HG03175 (cell line): ENCODE data around the gene FOXJ3.

Source experiments
- ATAC-seq: cut with Tn5 transposase; IDR thresholded peaks from one replicate; pipeline ENCODE4 v1.9.1; 2021; ENCODE audit warnings: mild to moderate bottlenecking, moderate library complexity; ENCODE audit not compliant: unreplicated experiment

FOXJ3 gene

GRCh38 chr1:42195841-42196240, 139.2 kb downstream of the FOXJ3 start:
- no peak for ATAC-seq

DNA sequence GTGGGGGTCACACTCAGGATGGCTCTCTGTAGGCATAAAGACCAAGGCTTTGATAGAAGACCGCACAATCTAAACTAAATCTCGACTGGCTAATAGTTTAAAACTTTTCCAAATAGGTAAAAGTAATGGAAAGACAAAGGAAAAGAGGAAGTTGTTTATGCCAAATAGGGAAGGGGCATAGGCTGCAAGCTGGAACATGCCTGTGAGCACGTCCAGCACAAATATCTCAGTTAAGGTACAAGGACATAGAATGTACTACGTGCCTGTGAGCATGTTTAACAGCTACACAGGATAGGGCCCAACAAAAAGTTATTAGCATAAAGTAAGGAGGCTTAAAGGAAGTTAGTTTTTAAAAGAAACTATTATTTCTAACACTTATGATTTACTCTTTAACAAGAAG, 142.9 kb downstream of the FOXJ3 start:
- no peak for ATAC-seq

GRCh38 chr1:42191319-42191718, 143.7 kb downstream of the FOXJ3 start:
- ATAC-seq = no peak

DNA sequence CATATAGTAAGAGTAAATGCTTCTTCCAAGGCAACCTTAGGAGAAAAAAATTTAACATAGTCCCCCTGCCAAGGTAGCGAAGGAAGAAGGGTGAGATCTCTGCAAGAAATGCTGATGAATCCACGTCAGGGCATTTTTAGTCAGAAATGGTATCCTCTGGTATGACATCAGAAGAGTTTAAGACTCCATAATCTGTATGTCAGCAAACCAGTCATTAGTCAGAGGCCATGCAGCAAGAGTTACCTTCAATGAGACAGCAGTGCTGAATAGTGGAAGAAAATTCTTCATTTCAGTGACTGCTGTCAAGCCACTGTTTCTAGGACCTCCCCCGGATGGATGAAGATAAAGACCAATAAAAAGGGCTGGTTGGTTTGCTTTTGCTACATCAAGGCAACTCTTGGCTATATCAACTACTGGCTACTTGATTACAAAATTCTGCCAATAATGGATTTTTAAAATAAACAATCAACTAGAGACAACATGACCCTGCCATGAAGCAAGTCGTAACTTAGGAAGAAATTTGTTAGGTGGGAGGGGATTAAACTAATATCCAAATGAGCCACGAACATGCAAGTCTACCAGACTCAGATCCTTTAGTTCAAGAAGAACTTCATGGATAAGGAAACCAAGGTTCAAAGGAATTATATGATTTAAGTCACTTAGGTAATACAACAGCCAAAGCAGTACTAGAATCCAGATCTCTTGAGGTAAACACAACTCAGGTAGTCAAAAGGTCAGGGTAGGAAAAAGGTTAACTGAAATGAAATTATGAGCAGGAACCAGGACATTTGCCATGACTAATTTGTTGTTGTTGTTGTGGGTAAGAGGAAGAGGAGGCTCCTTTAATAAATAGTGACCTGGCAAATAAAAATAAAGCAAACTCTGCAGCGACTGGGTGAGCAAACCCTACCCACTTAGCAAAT, 144.8 kb downstream of the FOXJ3 start:
- no peak for ATAC-seq

- ATAC-seq = no peak
Measured at GRCh38 chr1:42186152-42186551, 148.9 kb downstream of the FOXJ3 start.

DNA sequence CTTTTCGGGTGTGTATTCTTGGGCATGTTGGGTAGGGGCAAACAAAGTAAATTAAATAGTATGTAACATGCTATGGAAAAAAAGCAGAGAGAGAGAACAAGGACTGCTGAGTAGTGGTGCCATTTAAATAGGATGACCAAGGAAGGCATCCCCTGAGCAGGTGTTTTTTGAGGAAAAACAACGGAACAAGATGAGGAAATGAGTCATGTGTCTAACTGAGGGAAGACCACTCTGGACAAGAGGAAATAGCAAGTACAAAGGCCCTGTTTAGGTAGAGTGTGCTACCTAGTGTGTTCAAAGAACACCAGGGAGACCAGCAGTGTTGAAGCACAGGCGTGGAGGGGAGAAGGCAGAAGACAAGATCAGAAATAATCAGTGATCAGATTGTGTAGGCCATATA, 150.4 kb downstream of the FOXJ3 start:
- ATAC-seq = no peak

DNA sequence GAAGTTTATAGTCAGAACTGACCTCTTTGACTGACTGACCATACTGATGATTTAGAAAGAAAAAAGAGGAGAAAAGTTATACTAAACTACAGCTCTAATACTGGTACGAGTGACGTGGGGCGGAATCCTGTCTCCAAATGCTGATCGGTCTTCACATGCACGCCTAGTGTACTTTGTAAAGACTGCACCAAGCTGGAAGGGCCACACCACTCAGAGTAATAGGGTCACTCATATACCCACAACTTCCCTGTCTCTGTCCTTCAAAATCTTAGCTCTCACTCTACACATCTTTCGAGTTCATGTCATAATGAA, 151.1 kb downstream of the FOXJ3 start:
- ATAC-seq = no peak

DNA sequence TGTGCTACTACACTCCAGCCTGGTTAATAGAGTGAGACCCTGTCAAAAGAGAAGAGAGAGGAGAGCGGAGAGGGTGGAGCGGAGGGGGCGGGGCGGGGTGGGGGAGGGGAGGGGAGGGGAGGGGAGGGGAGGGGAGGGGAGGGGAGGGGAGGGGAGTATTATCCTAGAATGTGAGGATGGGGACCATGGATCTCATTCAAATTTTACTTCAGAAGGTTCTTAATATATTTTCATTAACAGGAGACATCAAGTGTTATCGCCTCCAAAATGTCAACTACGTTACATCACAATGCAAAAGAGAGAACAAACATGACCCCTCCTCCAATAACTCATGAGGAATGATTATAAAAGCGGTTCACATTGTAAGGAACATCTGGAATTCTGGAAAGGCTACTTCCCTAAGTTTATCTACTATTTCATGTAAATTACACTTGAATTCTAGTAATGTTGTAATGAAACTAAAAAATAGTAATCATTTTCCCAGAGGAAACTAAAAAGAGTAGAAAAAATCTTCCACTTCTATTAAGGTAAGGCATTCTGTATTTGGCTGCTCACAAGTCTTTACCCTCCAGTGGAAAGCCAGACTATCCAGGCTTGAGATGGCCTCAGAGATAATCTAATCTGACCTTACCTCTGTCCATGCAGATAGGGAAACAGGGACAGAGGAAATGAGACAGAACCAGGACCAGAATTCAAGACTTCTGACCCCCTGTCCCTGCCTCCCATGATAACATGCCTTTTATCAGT, 151.7 kb downstream of the FOXJ3 start:
- ATAC-seq = no peak

GRCh38 chr1:42181687-42182086, 153.3 kb downstream of the FOXJ3 start:
- ATAC-seq = no peak

DNA sequence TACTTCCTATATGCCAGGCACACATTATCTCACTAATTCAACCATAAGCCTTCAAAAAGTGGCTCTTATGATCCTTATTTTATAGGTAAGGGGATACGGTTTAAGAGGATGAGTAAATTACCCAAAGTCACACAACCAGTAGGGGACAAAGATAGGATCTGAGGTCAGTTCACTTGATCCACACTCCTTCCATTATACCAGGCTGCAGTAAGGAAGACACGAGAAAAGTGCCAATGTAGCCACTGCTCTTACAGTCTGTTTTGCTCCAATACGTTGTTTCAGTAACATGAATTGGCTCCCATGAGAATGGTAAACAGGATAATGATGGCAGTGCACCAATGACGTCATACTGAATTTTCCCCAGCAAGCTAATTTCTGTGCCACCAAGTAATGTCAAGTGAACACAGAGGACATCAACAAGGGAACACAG, 155.1 kb downstream of the FOXJ3 start:
- no peak for ATAC-seq

- ATAC-seq = no peak
Measured at GRCh38 chr1:42179275-42179674, 155.8 kb downstream of the FOXJ3 start.

DNA sequence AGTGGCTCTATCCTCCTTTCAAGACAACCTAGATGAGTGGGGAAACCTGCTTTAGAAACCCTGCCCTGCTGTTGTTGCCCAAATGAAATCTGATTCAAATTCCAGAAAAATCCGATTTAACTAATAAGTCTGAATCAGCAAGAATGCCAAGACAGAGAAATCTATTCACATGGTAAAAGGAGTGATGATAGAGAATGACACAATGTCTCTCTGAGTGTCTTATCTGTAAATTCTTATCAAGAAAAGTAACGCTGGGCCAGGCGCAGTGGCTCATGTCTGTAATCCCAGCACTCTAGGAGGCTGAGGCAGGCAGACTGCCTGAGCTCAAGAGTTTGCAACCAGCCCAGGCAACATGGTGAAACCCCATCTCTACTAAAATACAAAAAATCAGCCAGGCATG, 156.8 kb downstream of the FOXJ3 start:
- no peak for ATAC-seq

DNA sequence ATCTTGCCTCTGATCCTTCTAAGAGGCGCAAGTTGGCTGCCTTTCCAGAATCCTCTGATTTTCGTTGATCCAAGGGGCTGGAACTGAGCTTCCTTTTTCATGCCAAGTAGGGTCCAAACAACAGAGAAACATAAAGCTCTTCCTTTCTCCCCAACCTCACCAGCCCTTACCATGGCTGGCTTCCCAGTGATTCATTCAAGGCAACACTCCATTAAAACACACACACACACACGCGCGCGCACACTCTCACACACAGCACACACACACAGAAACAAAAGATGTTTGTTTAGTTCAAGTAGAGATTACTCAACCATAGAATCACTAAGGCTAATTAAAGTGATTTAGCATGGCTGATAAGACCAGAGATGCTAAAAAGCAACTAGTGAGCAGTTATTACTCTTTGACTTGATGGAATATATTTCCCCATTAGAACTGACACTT, 157.5 kb downstream of the FOXJ3 start:
- no peak for ATAC-seq

DNA sequence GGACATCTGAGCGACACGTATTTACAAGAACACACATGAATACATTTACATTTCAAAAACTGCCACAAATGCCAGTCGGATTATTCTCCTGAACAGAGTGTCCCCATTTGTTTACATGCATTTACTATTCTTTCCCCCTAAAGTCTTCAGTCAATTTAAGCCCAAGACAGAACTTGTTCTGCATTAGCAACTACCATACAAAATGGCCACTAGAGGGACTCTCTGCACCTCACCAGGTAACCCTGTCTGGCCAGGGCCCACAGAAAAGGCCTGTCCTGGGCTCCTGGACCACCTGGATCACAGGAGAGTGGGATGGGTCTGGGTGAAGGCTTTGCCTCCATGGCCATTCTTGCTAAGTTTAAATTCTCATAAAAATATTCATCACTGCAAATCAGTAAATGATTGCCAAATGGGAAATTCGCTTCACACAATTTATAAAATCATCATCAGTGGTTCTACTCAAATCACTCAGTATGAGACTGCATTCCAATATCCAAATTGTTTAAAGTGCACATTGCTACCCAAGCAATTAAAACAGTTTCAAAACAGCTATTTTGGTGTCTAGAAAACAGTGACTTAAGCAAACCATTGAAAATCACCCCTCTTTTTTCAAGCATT, 158.0 kb downstream of the FOXJ3 start:
- ATAC-seq = peak; percentile 46

- ATAC-seq = no peak
Measured at GRCh38 chr1:42175314-42176054, 159.6 kb downstream of the FOXJ3 start.

- ATAC-seq = no peak
Measured at GRCh38 chr1:42173961-42174735, 160.9 kb downstream of the FOXJ3 start.

GRCh38 chr1:42173155-42173933, 161.7 kb downstream of the FOXJ3 start:
- no peak for ATAC-seq

- ATAC-seq = no peak
Measured at GRCh38 chr1:42172381-42173133, 162.5 kb downstream of the FOXJ3 start.
